ENCODE results near the gene LBP. TPM values are rescaled to one million over a fixed set of nuclear protein-coding genes. Genes with fewer than 3 reads are reported as not detected.
"Not testable (repeated sequence)": the region's sequence is repeated elsewhere in the genome, so short reads cannot be mapped to it uniquely, and the experiment has no call there.

LBP gene
- total RNA-seq, 1 experiment from 2014 or later: 0.37 TPM

GRCh38 chr20:38373898-38374297, 27.6 kb downstream of the LBP start:
- H3K4me3 Mint-ChIP-seq: no peak overlapping the region
- TF ChIP-seq, protein P1, sequence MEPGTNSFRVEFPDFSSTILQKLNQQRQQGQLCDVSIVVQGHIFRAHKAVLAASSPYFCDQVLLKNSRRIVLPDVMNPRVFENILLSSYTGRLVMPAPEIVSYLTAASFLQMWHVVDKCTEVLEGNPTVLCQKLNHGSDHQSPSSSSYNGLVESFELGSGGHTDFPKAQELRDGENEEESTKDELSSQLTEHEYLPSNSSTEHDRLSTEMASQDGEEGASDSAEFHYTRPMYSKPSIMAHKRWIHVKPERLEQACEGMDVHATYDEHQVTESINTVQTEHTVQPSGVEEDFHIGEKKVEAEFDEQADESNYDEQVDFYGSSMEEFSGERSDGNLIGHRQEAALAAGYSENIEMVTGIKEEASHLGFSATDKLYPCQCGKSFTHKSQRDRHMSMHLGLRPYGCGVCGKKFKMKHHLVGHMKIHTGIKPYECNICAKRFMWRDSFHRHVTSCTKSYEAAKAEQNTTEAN (CRISPR knock-in tag; IDR thresholded peaks at IDR 0.05): no peak
- no peak for ATAC-seq
- CTCF ChIA-PET: interaction anchor here (0.6 to 3.6 kb wide), 4 partner anchors 17 to 300 kb away, joined by 3 to 16 read pairs (median 4); no protein-coding TSS in a partner anchor
- H3K36me3 Mint-ChIP-seq: no peaks in the 10 kb centered on the region
- peaks cover 3% of the 10 kb centered on the region; the same call in 1 of the 2 replicates for H3K4me1 Mint-ChIP-seq
- no peaks in the 10 kb centered on the region for H3K27me3 Mint-ChIP-seq (ENCODE audit: low read depth)
- no peaks in the 10 kb centered on the region for H3K9me3 Mint-ChIP-seq
- no peak for DNase-seq (ENCODE audit: low spot score)
- H3K27ac Mint-ChIP-seq: no peak overlapping the region
- POLR2A ChIA-PET: no interaction called here

GRCh38 chr20:38377039-38377685, 30.9 kb downstream of the LBP start:
- Mint-ChIP-seq H3K4me1 (no peaks in the 10 kb centered on the region), H3K27ac (no peak overlapping the region), H3K27me3 (ENCODE audit: low read depth) (no peaks in the 10 kb centered on the region), H3K36me3 (peaks cover 3% of the 10 kb centered on the region; the same call in 1 of the 2 replicates), H3K4me3 (no peak overlapping the region), H3K9me3 (peaks cover 3% of the 10 kb centered on the region)
- DNase-seq (ENCODE audit: low spot score) (no peak), ATAC-seq (no peak)
- CTCF ChIA-PET: interaction anchor here (1.0 to 1.6 kb wide), 2 partner anchors 32 to 39 kb away, joined by 3 to 5 read pairs; no protein-coding TSS in a partner anchor
- TF ChIP-seq HMGA2 (CRISPR knock-in tag; IDR thresholded peaks at IDR 0.05) (no peak), ELF4 (CRISPR knock-in tag; IDR thresholded peaks at IDR 0.05; ENCODE audit: low read depth) (no peak)
- POLR2A ChIA-PET: no interaction called here

GRCh38 chr20:38377838-38378237, 31.6 kb downstream of the LBP start:
- H3K27ac Mint-ChIP-seq; H3K36me3 Mint-ChIP-seq; H3K4me1 Mint-ChIP-seq; POLR2A ChIA-PET; H3K27me3 Mint-ChIP-seq (ENCODE audit: low read depth); DNase-seq (ENCODE audit: low spot score); ATAC-seq; H3K4me3 Mint-ChIP-seq; H3K9me3 Mint-ChIP-seq: not testable (repeated sequence)
- CTCF ChIA-PET: interaction anchor here (1.0 kb wide), 1 partner anchor 40 kb away, joined by 3 read pairs; no protein-coding TSS in a partner anchor

- H3K36me3 Mint-ChIP-seq: peaks cover 3% of the 10 kb centered on the region
- ATAC-seq: peak; percentile 65
- no peak overlapping the region for H3K27ac Mint-ChIP-seq
- no peak overlapping the region for H3K4me3 Mint-ChIP-seq
- H3K9me3 Mint-ChIP-seq: peaks cover 24% of the 10 kb centered on the region
- no peak for DNase-seq (ENCODE audit: low spot score)
- POLR2A ChIA-PET: no interaction called here
- peaks cover 13% of the 10 kb centered on the region for H3K4me1 Mint-ChIP-seq
- no peak for TF ChIP-seq CBFB (CRISPR knock-in tag; IDR thresholded peaks at IDR 0.05; ENCODE audit: low read depth)
- no peak for TF ChIP-seq ZNF671 (CRISPR knock-in tag; IDR thresholded peaks at IDR 0.05)
- no peak for TF ChIP-seq ESRRA (CRISPR knock-in tag; IDR thresholded peaks at IDR 0.05; ENCODE audit: borderline replicate concordance)
- no peak for TF ChIP-seq CREB1 (CRISPR knock-in tag; IDR thresholded peaks at IDR 0.05)
- no peak for TF ChIP-seq PRRX2 (CRISPR knock-in tag; IDR thresholded peaks at IDR 0.05)
- no peaks in the 10 kb centered on the region for H3K27me3 Mint-ChIP-seq (ENCODE audit: low read depth)
- CTCF ChIA-PET: interaction anchor here (0.8 to 1.6 kb wide), 4 partner anchors 25 to 78 kb away, joined by 3 to 5 read pairs (median 4); no protein-coding TSS in a partner anchor
Measured at GRCh38 chr20:38383147-38383546, 36.9 kb downstream of the LBP start.

GRCh38 chr20:38386004-38386403, 39.7 kb downstream of the LBP start:
- H3K36me3 Mint-ChIP-seq: no peaks in the 10 kb centered on the region; the same call in 1 of the 2 replicates
- peaks cover 34% of the 10 kb centered on the region for H3K9me3 Mint-ChIP-seq
- DNase-seq (ENCODE audit: low spot score) (no peak), ATAC-seq (no peak)
- H3K27ac Mint-ChIP-seq: 0 out of 2 replicates have a peak overlapping the region, but pooled peaks have one; percentile 31
- CTCF ChIA-PET: interaction anchor here (0.8 to 1.7 kb wide), 3 partner anchors 29 to 87 kb away, joined by 3 to 5 read pairs (median 4); partner anchors contain the start of genes RALGAPB and SNHG17
- H3K27me3 Mint-ChIP-seq (ENCODE audit: low read depth): no peaks in the 10 kb centered on the region
- H3K4me1 Mint-ChIP-seq: peaks cover 13% of the 10 kb centered on the region
- H3K4me3 Mint-ChIP-seq: no peak overlapping the region
- POLR2A ChIA-PET: interaction anchor here (0.6 kb wide), 1 partner anchor 392 kb away, joined by 4 read pairs; no protein-coding TSS in a partner anchor
- TF ChIP-seq KAT7 (CRISPR knock-in tag; IDR thresholded peaks at IDR 0.05; ENCODE audit: borderline replicate concordance) (no peak), PRDM15 (CRISPR knock-in tag; IDR thresholded peaks at IDR 0.05) (no peak), AFF4 (CRISPR knock-in tag; IDR thresholded peaks at IDR 0.05; ENCODE audit: borderline replicate concordance) (no peak), FOXK1 (CRISPR knock-in tag; IDR thresholded peaks at IDR 0.05) (no peak), TEAD1 (CRISPR knock-in tag; IDR thresholded peaks at IDR 0.05) (no peak), TCF7 (CRISPR knock-in tag; IDR thresholded peaks at IDR 0.05; ENCODE audit: low read depth) (no peak), ZNF396 (CRISPR knock-in tag; IDR thresholded peaks at IDR 0.05; ENCODE audit: borderline replicate concordance) (no peak), ZNF317 (CRISPR knock-in tag; IDR thresholded peaks at IDR 0.05; ENCODE audit: borderline replicate concordance, low read depth) (no peak), ZBTB21 (CRISPR knock-in tag; IDR thresholded peaks at IDR 0.05; ENCODE audit: borderline replicate concordance) (no peak), HMGA2 (CRISPR knock-in tag; IDR thresholded peaks at IDR 0.05) (no peak)

All from WTC11 (cell line).